HL-60 (cell line): ENCODE data around the gene MORC1.

Experiments
- DNase-seq, 2 experiments: peaks; one replicate each; pipeline ENCODE4 v3.0.0-alpha.2; 2010 to 2020; ENCODE audit warnings: low read depth in 1 of 2, low spot score in 1 of 2
- H3K27ac ChIP-seq: fragments of 250-450 bp; sonication (Bioruptor Pico); replicated peaks from 2 replicates; pipeline ENCODE4 v1.5.1; 2020; ENCODE audit warnings: mild to moderate bottlenecking, moderate library complexity
- H3K27me3 ChIP-seq: fragments of 250-450 bp; sonication (Bioruptor Pico); 2 replicates; pipeline ENCODE4 v1.5.1; 2021; ENCODE audit warnings: mild to moderate bottlenecking, moderate library complexity; ENCODE audit not compliant: insufficient read depth, poor library complexity, severe bottlenecking
- H3K4me3 ChIP-seq: replicated peaks from 2 replicates; pipeline ENCODE4 v1.5.1; 2011; ENCODE audit warnings: mild to moderate bottlenecking, control low read depth, low read length; ENCODE audit not compliant: insufficient read depth
- GABPA ChIP-seq: IDR thresholded peaks from 2 replicates; pipeline ENCODE4 v1.6.1; 2012; ENCODE audit warnings: low read depth
- POLR2AphosphoS5 ChIP-seq: IDR thresholded peaks from 2 replicates; pipeline ENCODE4 v1.6.1; 2012; ENCODE audit warnings: low read depth
- SPI1 ChIP-seq: IDR thresholded peaks from 2 replicates; pipeline ENCODE4 v1.6.1; 2012; ENCODE audit warnings: low read depth, mild to moderate bottlenecking, borderline replicate concordance
- TF ChIP-seq, protein P1 (sequence below): IDR thresholded peaks from 2 replicates; pipeline ENCODE4 v1.6.1; 2012; ENCODE audit warnings: low read depth; ENCODE audit not compliant: insufficient replicate concordance
- TF ChIP-seq, protein P2 (sequence below): IDR thresholded peaks from one replicate; pipeline ENCODE4 v1.5.1; 2011; ENCODE audit warnings: low read length, control low read depth, inconsistent platforms; ENCODE audit not compliant: insufficient read depth

MORC1 gene

DNA sequence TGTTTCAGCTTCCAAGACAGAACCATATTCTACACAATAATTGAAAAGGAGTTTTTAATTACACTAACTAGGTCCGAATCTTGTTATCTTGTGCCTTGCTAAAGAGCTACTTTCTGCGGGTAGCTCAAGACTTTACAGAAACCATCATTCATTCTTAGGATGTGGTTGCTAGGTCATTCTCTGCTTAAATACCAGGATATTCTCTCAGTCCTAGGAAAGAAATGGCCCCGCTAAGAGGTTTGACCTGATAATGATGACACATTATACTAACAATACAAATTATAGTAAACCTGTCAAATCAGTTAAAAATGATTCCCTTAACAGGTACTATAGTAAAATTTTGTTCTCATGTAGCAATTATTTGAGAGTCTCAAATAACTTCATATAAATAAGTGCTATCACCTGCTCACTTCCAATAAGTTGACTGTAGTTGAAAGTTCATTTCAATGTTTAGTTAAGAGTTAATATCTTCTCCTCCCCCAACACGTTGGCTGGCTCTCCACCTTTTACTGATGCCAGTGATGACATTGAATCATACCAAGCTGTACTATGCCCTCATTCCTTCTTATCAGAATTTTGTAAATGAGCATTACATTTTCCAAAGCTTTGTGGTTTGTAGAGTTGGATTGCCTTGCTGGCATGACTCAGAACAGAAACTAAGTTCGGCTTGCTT is 15.0 kb upstream of the MORC1 start:
- Histone ChIP-seq H3K27ac (no peak overlapping the region), H3K4me3 (no peak overlapping the region), H3K27me3 (no peaks in the 10 kb centered on the region)
- DNase-seq, result no peak
- TF ChIP-seq POLR2AphosphoS5 (no peak), SPI1 (no peak), GABPA (no peak)
- TF ChIP-seq, protein P1, sequence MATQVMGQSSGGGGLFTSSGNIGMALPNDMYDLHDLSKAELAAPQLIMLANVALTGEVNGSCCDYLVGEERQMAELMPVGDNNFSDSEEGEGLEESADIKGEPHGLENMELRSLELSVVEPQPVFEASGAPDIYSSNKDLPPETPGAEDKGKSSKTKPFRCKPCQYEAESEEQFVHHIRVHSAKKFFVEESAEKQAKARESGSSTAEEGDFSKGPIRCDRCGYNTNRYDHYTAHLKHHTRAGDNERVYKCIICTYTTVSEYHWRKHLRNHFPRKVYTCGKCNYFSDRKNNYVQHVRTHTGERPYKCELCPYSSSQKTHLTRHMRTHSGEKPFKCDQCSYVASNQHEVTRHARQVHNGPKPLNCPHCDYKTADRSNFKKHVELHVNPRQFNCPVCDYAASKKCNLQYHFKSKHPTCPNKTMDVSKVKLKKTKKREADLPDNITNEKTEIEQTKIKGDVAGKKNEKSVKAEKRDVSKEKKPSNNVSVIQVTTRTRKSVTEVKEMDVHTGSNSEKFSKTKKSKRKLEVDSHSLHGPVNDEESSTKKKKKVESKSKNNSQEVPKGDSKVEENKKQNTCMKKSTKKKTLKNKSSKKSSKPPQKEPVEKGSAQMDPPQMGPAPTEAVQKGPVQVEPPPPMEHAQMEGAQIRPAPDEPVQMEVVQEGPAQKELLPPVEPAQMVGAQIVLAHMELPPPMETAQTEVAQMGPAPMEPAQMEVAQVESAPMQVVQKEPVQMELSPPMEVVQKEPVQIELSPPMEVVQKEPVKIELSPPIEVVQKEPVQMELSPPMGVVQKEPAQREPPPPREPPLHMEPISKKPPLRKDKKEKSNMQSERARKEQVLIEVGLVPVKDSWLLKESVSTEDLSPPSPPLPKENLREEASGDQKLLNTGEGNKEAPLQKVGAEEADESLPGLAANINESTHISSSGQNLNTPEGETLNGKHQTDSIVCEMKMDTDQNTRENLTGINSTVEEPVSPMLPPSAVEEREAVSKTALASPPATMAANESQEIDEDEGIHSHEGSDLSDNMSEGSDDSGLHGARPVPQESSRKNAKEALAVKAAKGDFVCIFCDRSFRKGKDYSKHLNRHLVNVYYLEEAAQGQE, result no peak
- TF ChIP-seq, protein P2, sequence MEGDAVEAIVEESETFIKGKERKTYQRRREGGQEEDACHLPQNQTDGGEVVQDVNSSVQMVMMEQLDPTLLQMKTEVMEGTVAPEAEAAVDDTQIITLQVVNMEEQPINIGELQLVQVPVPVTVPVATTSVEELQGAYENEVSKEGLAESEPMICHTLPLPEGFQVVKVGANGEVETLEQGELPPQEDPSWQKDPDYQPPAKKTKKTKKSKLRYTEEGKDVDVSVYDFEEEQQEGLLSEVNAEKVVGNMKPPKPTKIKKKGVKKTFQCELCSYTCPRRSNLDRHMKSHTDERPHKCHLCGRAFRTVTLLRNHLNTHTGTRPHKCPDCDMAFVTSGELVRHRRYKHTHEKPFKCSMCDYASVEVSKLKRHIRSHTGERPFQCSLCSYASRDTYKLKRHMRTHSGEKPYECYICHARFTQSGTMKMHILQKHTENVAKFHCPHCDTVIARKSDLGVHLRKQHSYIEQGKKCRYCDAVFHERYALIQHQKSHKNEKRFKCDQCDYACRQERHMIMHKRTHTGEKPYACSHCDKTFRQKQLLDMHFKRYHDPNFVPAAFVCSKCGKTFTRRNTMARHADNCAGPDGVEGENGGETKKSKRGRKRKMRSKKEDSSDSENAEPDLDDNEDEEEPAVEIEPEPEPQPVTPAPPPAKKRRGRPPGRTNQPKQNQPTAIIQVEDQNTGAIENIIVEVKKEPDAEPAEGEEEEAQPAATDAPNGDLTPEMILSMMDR, result no peak

DNA sequence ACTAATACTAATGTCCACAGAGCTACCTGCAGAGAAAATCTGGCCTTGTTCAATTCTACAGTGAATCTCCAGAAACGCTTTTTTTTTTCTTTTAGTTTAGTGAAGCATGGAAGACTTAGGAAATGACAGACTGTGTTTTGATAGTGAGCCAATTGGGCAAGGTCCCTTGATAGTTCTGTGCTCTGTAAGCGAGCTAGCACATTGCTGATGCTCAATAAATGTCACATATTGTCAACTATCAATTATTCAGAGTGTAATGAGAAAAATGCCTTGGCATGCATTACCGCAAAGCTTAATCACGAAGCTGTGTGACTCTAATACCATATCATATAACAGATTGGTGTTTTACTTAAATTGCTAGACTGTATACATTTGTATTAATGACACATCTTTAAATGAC is 13.3 kb upstream of the MORC1 start:
- no peak for DNase-seq

DNA sequence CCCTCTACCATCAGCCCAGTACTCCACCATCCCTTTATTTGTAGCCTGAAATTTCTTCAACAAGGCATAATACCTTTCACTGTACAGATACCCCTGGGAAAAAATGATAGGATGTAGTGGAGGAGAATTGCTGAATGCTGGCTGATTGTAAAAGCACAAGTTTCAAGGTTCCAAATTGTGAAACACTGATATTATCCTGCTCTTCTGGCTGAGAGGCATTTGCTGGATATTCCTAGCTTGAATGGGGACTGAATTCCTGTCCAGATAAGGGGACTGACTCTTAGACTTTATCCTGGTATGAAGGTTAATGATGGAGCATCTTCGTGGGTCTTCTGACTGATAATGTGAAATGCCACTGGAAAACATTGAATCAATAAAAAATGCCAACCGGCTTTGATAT is 9.6 kb upstream of the MORC1 start:
- TF ChIP-seq, protein P2, result no peak
- no peak for DNase-seq
- no peak overlapping the region for H3K27ac ChIP-seq
- H3K4me3 ChIP-seq, result no peak overlapping the region
- peaks cover under 1% of the 10 kb centered on the region for H3K27me3 ChIP-seq

More for the DNA sequence above, 13.3 kb upstream of the MORC1 start:
- Histone ChIP-seq H3K27ac (no peak overlapping the region), H3K27me3 (no peaks in the 10 kb centered on the region), H3K4me3 (no peak overlapping the region)
- TF ChIP-seq SPI1 (no peak), GABPA (no peak), POLR2AphosphoS5 (no peak)
- TF ChIP-seq, protein P2, result no peak
- TF ChIP-seq, protein P1, result no peak

DNA sequence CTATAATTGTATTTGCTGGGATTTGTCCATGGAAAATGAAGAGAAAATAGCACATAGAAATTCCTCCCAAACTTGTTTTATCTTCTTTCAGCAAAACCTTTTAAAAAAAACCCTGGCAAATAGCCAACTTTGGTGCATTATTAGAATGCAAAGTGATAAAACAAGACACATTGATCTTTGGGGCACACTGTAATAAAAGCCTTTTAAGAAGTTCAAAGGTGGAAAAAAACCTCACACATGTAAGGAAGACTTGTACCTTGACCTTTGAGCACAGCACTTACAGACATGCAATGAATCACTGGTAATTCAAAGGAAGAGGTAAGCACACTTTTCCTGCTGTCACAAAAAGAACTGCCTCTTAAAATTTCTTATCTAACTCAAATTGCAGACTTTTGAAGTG is 8.0 kb upstream of the MORC1 start:
- Histone ChIP-seq H3K27ac (no peak overlapping the region), H3K27me3 (peaks cover 2% of the 10 kb centered on the region), H3K4me3 (no peak overlapping the region)
- TF ChIP-seq POLR2AphosphoS5, result no peak
- TF ChIP-seq, protein P2, result no peak
- no peak for TF ChIP-seq GABPA
- no peak for TF ChIP-seq SPI1
- TF ChIP-seq, protein P1, result no peak
- DNase-seq, result no peak
